ENCODE measurements around the gene BCAN.

GRCh38 chr1:156693848-156694689 is 52.2 kb downstream of the BCAN start:
- no peak for TF ChIP-seq CTCF (conservative IDR thresholded peaks at IDR 0.05; ENCODE audit: low read depth in 2 of 2)
- no peak for TF ChIP-seq POLR2AphosphoS5 (IDR thresholded peaks at IDR 0.05; ENCODE audit: low read depth)
- TF ChIP-seq STAT1 (IDR thresholded peaks at IDR 0.05; ENCODE audit: unreplicated experiment), result no peak
- no peak for TF ChIP-seq EZH2phosphoT487 (IDR thresholded peaks at IDR 0.05; ENCODE audit: unreplicated experiment)
- no peak for TF ChIP-seq REST (IDR thresholded peaks at IDR 0.05; ENCODE audit: unreplicated experiment)

Measured in GM23338 (cell line).